Mesothelial cell of epicardium (in vitro differentiated cells): ENCODE measurements around the gene FBXO21. TPM values are rescaled to one million over a fixed set of nuclear protein-coding genes. Genes with fewer than 3 reads are reported as not detected.
"Not testable (repeated sequence)": the region's sequence is repeated elsewhere in the genome, so short reads cannot be mapped to it uniquely, and the experiment has no call there.

Experiments used
- DNase-seq, 2 experiments: peaks; one replicate each; pipeline ENCODE4 v3.0.0; 2021; ENCODE audit warnings: low spot score in 2 of 2; ENCODE audit not compliant: unreplicated experiment in 2 of 2
- H3K27ac Mint-ChIP-seq: 2 replicates; pipeline ENCODE4 v1.8.0; 2021; ENCODE audit warnings: mixed read lengths
- H3K27me3 Mint-ChIP-seq: 2 replicates; pipeline ENCODE4 v1.8.0; 2021; ENCODE audit warnings: low read depth, mixed read lengths
- H3K36me3 Mint-ChIP-seq: 2 replicates; pipeline ENCODE4 v1.8.0; 2021; ENCODE audit warnings: mixed read lengths
- H3K4me1 Mint-ChIP-seq: 2 replicates; pipeline ENCODE4 v1.8.0; 2021; ENCODE audit warnings: mixed read lengths
- H3K4me3 Mint-ChIP-seq: 2 replicates; pipeline ENCODE4 v1.8.0; 2021; ENCODE audit warnings: mild to moderate bottlenecking, moderate library complexity, mixed read lengths
- H3K9me3 Mint-ChIP-seq: 2 replicates; pipeline ENCODE4 v1.8.0; 2021; ENCODE audit warnings: mixed read lengths
- total RNA-seq: library from RNA; stranded (reverse); gene quantifications from 3 replicates; pipeline ENCODE4 v1.2.1, GENCODE V29; 2021
- TF ChIP-seq, protein P1 (sequence below): fragments of 200-600 bp; sonication (generic); IDR thresholded peaks from one replicate; pipeline ENCODE4 v1.5.0; 2021; ENCODE audit warnings: antibody characterized with exemption; ENCODE audit not compliant: unreplicated experiment

The FBXO21 gene
- total RNA-seq, 1 donor from 2014 or later: 57.5 TPM

DNA sequence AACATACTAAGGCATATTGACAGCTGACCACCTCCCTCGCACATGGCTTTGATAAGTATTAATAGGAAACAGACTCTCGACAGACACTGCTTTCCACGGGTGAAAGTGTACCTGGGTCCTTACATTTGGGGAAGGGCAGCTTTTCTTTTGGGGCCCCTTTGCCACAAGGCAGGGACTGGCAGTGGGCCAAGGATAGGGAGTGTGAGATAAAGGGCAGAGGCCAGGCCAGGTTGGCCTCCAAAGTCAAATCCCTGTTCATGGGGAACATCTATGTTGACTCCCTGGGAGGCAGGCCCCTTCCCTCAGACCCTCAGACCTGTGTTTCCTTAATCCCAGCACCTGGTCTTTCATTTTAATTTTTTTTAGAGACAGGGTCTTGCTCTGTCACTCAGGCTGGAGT, 19.4 kb upstream of the FBXO21 start:
- TF ChIP-seq, protein P1, sequence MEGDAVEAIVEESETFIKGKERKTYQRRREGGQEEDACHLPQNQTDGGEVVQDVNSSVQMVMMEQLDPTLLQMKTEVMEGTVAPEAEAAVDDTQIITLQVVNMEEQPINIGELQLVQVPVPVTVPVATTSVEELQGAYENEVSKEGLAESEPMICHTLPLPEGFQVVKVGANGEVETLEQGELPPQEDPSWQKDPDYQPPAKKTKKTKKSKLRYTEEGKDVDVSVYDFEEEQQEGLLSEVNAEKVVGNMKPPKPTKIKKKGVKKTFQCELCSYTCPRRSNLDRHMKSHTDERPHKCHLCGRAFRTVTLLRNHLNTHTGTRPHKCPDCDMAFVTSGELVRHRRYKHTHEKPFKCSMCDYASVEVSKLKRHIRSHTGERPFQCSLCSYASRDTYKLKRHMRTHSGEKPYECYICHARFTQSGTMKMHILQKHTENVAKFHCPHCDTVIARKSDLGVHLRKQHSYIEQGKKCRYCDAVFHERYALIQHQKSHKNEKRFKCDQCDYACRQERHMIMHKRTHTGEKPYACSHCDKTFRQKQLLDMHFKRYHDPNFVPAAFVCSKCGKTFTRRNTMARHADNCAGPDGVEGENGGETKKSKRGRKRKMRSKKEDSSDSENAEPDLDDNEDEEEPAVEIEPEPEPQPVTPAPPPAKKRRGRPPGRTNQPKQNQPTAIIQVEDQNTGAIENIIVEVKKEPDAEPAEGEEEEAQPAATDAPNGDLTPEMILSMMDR: no peak
- no peak overlapping the region for H3K4me3 Mint-ChIP-seq
- peaks cover 56% of the 10 kb centered on the region for H3K27me3 Mint-ChIP-seq
- no peak overlapping the region for H3K27ac Mint-ChIP-seq
- no peaks in the 10 kb centered on the region for H3K4me1 Mint-ChIP-seq
- H3K36me3 Mint-ChIP-seq: no peaks in the 10 kb centered on the region
- DNase-seq: no peak
- no peaks in the 10 kb centered on the region for H3K9me3 Mint-ChIP-seq

DNA sequence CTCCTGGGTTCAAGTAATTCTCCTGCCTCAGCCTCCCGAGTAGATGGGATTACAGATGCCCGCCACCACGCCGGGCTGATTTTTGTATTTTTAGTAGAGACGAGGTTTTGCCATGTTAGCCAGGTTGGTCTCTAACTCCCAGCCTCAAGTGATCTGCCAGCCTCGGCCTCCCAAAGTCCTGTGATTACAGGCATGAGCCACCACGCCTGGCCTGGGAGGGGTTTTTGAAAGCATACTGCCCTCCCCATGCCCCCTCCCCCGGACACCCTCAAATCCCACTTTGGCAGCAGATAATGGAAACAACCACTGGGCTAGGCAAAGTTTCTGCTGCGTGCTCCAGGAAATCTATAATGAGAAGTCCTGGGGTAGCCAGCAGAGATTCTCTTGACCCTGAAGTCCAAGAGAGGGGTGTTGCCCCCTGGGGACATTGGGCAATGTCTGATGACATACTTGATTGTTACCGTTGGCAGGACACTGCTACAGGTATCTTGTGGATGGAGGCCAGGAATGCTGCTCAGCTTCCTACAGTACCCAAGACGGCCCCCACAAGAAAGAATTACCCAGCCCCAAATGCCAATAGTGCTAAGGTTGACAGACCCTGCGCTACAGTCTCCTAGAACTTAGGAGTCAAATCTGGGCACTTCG, 18.7 kb upstream of the FBXO21 start:
- no peak for DNase-seq
- TF ChIP-seq, protein P1: no peak
- H3K27ac Mint-ChIP-seq: no peak overlapping the region
- no peaks in the 10 kb centered on the region for H3K36me3 Mint-ChIP-seq
- no peaks in the 10 kb centered on the region for H3K4me1 Mint-ChIP-seq
- H3K9me3 Mint-ChIP-seq: no peaks in the 10 kb centered on the region
- peaks cover 52% of the 10 kb centered on the region for H3K27me3 Mint-ChIP-seq
- H3K4me3 Mint-ChIP-seq: no peak overlapping the region

DNA sequence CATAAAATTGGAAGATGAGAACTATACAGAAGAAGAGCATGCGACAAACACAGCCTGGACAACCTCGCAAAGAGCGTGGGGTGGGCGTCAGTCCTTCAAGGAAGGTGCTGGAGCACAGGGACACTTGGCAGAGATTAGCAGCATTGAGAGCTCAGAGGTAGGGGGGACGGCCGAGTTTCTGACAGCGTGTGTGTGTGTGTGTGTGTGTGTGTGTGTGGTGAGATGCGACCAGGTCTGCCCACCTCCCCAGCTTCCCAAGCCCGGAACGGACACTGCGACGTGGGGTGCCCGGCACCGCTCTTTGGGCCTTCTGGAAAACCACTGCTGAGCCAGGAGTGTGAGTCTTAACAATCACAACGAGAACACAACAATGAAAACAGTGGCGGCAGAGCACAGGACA, 17.9 kb upstream of the FBXO21 start:
- H3K4me3 Mint-ChIP-seq: no peak overlapping the region
- H3K27ac Mint-ChIP-seq: no peak overlapping the region
- H3K27me3 Mint-ChIP-seq: peaks cover 50% of the 10 kb centered on the region
- no peak for DNase-seq
- no peaks in the 10 kb centered on the region for H3K9me3 Mint-ChIP-seq
- H3K36me3 Mint-ChIP-seq: no peaks in the 10 kb centered on the region
- H3K4me1 Mint-ChIP-seq: no peaks in the 10 kb centered on the region
- TF ChIP-seq, protein P1: no peak

DNA sequence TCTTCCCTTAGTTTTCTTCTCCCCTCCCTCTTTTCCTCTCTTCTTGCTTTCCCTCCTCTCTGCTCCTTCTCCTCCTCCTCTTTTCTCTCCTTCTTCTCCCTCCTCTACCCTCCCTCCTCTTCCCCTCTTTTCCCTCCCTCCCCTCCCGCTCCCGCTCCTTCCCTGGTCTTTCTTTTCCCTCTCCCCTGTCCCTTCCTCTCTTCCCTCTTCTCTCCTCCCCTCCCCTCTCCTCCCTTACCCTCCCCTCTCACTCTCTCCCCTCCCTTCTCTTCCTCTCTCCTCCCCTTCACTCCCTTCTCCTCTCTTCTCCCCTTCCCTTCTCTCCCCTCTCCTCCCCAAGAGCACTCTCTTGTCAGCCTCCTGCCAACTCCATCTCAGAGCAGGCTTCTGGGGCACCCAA, 17.4 kb upstream of the FBXO21 start:
- Mint-ChIP-seq H3K27ac (no peak overlapping the region), H3K36me3 (no peaks in the 10 kb centered on the region), H3K27me3 (peaks cover 48% of the 10 kb centered on the region), H3K4me3 (no peak overlapping the region), H3K4me1 (no peaks in the 10 kb centered on the region), H3K9me3 (no peaks in the 10 kb centered on the region)
- DNase-seq: no peak
- TF ChIP-seq, protein P1: no peak

DNA sequence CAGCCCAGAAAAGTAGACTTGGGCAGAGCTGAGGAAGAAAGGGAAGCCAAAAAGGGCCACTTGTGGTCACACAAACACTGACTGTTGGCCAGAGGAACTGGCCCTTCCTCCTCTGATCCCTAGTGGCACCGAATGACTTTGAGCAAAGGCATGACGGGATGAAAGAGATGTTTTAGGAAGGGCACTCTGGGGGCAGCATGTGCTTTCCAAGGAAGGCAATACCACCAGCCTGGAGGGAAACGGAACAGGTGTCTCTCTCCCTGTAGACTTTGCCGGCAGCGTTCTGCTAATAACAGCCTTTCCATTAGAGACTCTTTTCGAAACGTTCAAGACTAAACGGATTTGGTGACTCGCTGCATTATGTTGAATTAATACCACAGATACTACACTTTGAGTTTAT, 12.3 kb upstream of the FBXO21 start:
- TF ChIP-seq, protein P1: no peak
- DNase-seq: no peak
- H3K9me3 Mint-ChIP-seq: no peaks in the 10 kb centered on the region
- H3K27ac Mint-ChIP-seq: no peak overlapping the region
- H3K4me3 Mint-ChIP-seq: no peak overlapping the region
- H3K4me1 Mint-ChIP-seq: no peaks in the 10 kb centered on the region
- H3K36me3 Mint-ChIP-seq: no peaks in the 10 kb centered on the region
- peaks cover 34% of the 10 kb centered on the region for H3K27me3 Mint-ChIP-seq

DNA sequence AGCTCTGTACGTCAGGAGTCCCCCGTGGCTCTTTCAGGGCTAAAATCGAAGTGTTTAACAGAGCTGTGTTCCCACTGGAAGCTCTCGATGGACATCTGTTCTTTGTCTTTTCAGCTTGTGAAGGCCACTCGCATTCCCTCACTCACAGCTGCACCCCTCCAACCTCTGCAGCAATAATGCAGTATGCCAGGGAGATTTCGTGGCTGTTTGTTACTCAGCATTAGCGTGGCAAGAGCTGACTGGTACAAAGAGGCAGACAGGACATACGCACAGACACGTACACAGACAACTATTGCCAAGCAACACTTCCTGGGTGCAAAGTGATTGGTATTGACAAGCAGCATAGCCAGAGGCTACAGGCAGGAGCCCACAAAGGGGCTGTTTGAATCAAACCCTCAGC, 11.8 kb upstream of the FBXO21 start:
- DNase-seq: no peak
- H3K4me3 Mint-ChIP-seq: no peak overlapping the region
- H3K36me3 Mint-ChIP-seq: no peaks in the 10 kb centered on the region
- TF ChIP-seq, protein P1: no peak
- no peaks in the 10 kb centered on the region for H3K4me1 Mint-ChIP-seq
- no peaks in the 10 kb centered on the region for H3K9me3 Mint-ChIP-seq
- H3K27ac Mint-ChIP-seq: no peak overlapping the region
- peaks cover 31% of the 10 kb centered on the region for H3K27me3 Mint-ChIP-seq

DNA sequence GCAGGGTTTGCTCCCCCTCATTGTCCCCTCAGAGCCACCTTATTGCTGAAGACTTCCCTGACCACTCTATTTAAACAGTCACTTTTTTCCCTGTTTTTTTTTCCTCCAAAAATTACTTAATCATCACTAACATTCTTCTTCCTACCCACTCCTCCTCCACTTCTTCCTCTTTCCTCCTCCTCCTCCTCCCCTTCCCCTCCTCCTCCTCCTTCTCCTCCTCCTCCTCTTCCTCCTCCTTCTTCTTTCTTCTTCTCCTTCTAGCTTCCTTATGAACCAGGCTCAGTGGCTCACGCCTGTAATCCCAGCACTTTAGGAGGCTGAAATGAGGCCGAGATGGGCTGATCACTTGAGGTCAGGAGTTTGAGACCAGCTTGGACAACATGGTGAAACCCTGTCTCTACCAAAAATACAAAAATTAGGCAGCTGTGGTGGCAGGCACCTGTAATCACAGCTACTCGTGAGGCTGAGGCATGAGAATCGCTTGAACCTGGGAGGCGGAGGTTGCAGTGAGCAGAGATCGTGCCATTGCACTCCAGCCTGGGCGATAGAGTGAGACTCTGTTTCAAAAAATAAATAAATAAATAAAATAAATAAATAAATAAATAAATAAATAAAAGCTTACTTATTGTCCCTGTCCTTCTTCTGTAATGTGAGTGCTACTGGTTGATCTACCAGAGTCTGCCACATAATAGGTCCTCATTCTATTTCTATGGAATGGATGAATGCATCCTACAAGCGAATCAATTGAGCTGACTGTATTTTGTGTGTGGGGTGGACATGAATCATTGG, 9.9 kb upstream of the FBXO21 start:
- H3K9me3 Mint-ChIP-seq, H3K4me3 Mint-ChIP-seq, DNase-seq, H3K4me1 Mint-ChIP-seq, H3K36me3 Mint-ChIP-seq, H3K27ac Mint-ChIP-seq: not testable (repeated sequence)
- H3K27me3 Mint-ChIP-seq: peaks cover 29% of the 10 kb centered on the region

DNA sequence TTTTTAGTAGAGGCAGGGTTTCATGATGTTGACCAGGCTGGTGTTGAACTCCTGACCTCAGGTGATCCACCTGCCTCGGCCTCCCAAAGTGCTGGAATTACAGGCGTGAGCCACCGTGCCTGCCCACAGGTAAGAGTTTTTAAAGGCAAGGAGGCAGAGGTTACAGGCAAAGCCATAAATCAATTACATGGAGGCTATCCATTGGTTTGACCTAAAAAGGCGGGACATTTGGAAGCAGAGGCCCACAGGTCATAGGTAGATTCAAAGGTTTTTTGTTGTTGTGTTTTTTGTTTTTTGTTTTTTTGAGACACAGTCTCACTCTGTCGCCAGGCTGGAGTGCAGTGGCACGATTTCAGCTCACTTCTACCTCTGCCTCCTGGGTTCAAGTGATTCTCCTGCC, 6.1 kb upstream of the FBXO21 start:
- H3K9me3 Mint-ChIP-seq, H3K4me3 Mint-ChIP-seq, H3K27me3 Mint-ChIP-seq, H3K27ac Mint-ChIP-seq, H3K36me3 Mint-ChIP-seq, H3K4me1 Mint-ChIP-seq, DNase-seq: not testable (repeated sequence)
